Endothelial cell of umbilical vein (primary cell): Measurements from ENCODE around the gene MYH16. TPM values are rescaled to one million over a fixed set of nuclear protein-coding genes. Genes with fewer than 3 reads are reported as not detected.

Experiments
- BruUV-seq: library from RNA; stranded (reverse); fragments of 400-500 nt; replicated peaks from 2 replicates; lab custom pipeline; 2021; lab: Mats Ljungman, UMichigan
- CTCF ChIA-PET: fragments of 300-600, 350-600 bp; sonication (Branson Sonifier 250); formaldehyde crosslinking; loops from one replicate; lab custom pipeline; 2021; ENCODE audit warnings: antibody characterized with exemption, inconsistent platforms; lab: Charles Lee
- POLR2A ChIA-PET: fragments of 300-600, 350-600 bp; sonication (Branson Sonifier 250); formaldehyde crosslinking; loops from one replicate; lab custom pipeline; 2021; ENCODE audit warnings: antibody characterized with exemption, inconsistent platforms; lab: Charles Lee
- DNase-seq: peaks from one replicate; pipeline ENCODE4 v3.0.0-alpha.2; 2011; ENCODE audit warnings: low read depth, low spot score
- FAIRE-seq: peaks from 2 replicates; lab custom pipeline; 2011; peaks lifted over from hg19 to GRCh38; lab: Jason Lieb, UNC
- H2AFZ ChIP-seq: 2 replicates; pipeline ENCODE4 v1.6.0; 2012; ENCODE audit warnings: low read depth, low read length, control low read depth, inconsistent platforms
- H3K27ac ChIP-seq: 2 replicates; pipeline ENCODE4 v1.5.1; 2011; ENCODE audit warnings: low read depth, mild to moderate bottlenecking, control low read depth, low read length, moderate library complexity; ENCODE audit not compliant: insufficient read depth
- H3K27me3 ChIP-seq, 2 experiments: 2 replicates each; pipeline versions ENCODE4 v1.6.0 to v1.6.1; 2011; ENCODE audit warnings: low read length in 2 of 2, mixed read lengths in 1 of 2; ENCODE audit not compliant: control insufficient read depth in 2 of 2, insufficient read depth in 2 of 2
- H3K36me3 ChIP-seq, 2 experiments: 2 replicates in 1 of 2; 3 replicates in 1 of 2; pipeline ENCODE4 v1.5.1; 2011; ENCODE audit warnings: low read length in 2 of 2, mild to moderate bottlenecking in 1 of 2, moderate library complexity in 1 of 2; ENCODE audit not compliant: control insufficient read depth in 2 of 2, insufficient read depth in 2 of 2; ENCODE audit errors: extremely low read depth in 1 of 2
- H3K4me1 ChIP-seq: 3 replicates; pipeline ENCODE4 v1.5.1; 2011; ENCODE audit warnings: mild to moderate bottlenecking, low read length; ENCODE audit not compliant: control insufficient read depth, insufficient read depth; ENCODE audit errors: extremely low read depth
- H3K4me2 ChIP-seq: 2 replicates; pipeline ENCODE4 v1.6.1; 2011; ENCODE audit warnings: low read length, control low read depth, mixed read lengths; ENCODE audit not compliant: insufficient read depth
- H3K4me3 ChIP-seq, 3 experiments: fragments of 200-600 bp in 1 of 3; sonication (generic), shearing (Covaris generic) in 1 of 3; replicated peaks in 1 of 3; 2 replicates each; pipeline ENCODE4 v1.5.1; 2011 to 2016; ENCODE audit warnings: control low read depth in 3 of 3, low read length in 3 of 3, mild to moderate bottlenecking in 2 of 3, inconsistent platforms in 1 of 3, low read depth in 1 of 3, moderate library complexity in 1 of 3; ENCODE audit not compliant: insufficient read depth in 1 of 3
- H3K79me2 ChIP-seq: 2 replicates; pipeline ENCODE4 v1.6.0; 2012; ENCODE audit warnings: low read length, inconsistent platforms; ENCODE audit not compliant: control insufficient read depth, insufficient read depth
- H3K9ac ChIP-seq: replicated peaks from 2 replicates; pipeline ENCODE3; 2011; ENCODE audit warnings: low read length, control low read depth; ENCODE audit not compliant: insufficient read depth; ENCODE audit errors: extremely low read depth
- H3K9me1 ChIP-seq: replicated peaks from 3 replicates; pipeline ENCODE4 v1.6.0; 2011; ENCODE audit warnings: mild to moderate bottlenecking, low read length; ENCODE audit not compliant: control insufficient read depth, insufficient read depth; ENCODE audit errors: extremely low read depth
- H3K9me3 ChIP-seq: replicated peaks from 2 replicates; pipeline ENCODE4 v1.5.1; 2012; ENCODE audit warnings: low read length, inconsistent platforms; ENCODE audit not compliant: control insufficient read depth, insufficient read depth
- H4K20me1 ChIP-seq: replicated peaks from 2 replicates; pipeline ENCODE3; 2011; ENCODE audit warnings: mild to moderate bottlenecking, low read length; ENCODE audit not compliant: control insufficient read depth, insufficient read depth; ENCODE audit errors: extremely low read depth
- CTCF ChIP-seq, 2 donors: IDR thresholded peaks; 1 replicate in 1 of 2; 2 replicates in 1 of 2; pipeline ENCODE4 v1.5.1; 2011; ENCODE audit warnings: low read length in 2 of 2, mild to moderate bottlenecking in 2 of 2, moderate library complexity in 2 of 2, control low read depth in 1 of 2, inconsistent platforms in 1 of 2, low read depth in 1 of 2; ENCODE audit not compliant: insufficient read depth in 1 of 2; ENCODE audit errors: extremely low read depth in 1 of 2
- EZH2 ChIP-seq: IDR thresholded peaks from 2 replicates; pipeline ENCODE4 v1.6.1; 2012; ENCODE audit warnings: borderline replicate concordance, low read depth, mild to moderate bottlenecking, moderate library complexity, low read length, inconsistent platforms; ENCODE audit not compliant: severe bottlenecking
- dilution Hi-C: fragments of 300-500 bp; cut with MboI; formaldehyde crosslinking; loops from one replicate; pipeline ENCODE4 v1.15.0; 2019; ENCODE audit warnings: low sequenced_read_pairs; ENCODE audit not compliant: extremely low pct_ligation_motif_present
- intact Hi-C: fragments of 100-400 bp; cut with micrococcal nuclease; formaldehyde crosslinking; loops from one replicate; pipeline ENCODE4 v1.10.0; 2022
- polyA plus RNA-seq, 4 experiments: library from polyadenylated mRNA; depleted of rRNA in 3 of 4; stranded (reverse) in 3 of 4; unstranded in 1 of 4; fragments of >200 nt; gene quantifications; 2 replicates each; pipeline versions ENCODE4 v1.2.1 to v1.2.3, GENCODE V29; 2011 to 2012; ENCODE audit warnings: missing spikeins in 1 of 4
- total RNA-seq: library from RNA; stranded (reverse); gene quantifications from 2 replicates; pipeline ENCODE4 v1.2.3, GENCODE V29; 2021

Gene MYH16
- total and polyA plus RNA-seq, 2 donors (not counting 3 experiments of a cell fraction or from before 2014, with no cell fraction given) = 0.01 to 0.11 TPM

GRCh38 chr7:99312316-99313203 lies 39.9 kb downstream of the MYH16 start:
- FAIRE-seq (no peak), DNase-seq (peak; percentile 59)
- intact Hi-C loops = loop anchor here (1.0 to 2.0 kb wide), 2 partner anchors 170 to 272 kb away; no protein-coding TSS in a partner anchor
- no peak overlapping the region for H3K9ac ChIP-seq
- no peak overlapping the region for H3K27ac ChIP-seq
- no peaks in the 10 kb centered on the region for H3K27me3 ChIP-seq
- no peaks in the 10 kb centered on the region for H3K79me2 ChIP-seq
- no peak overlapping the region for H3K4me3 ChIP-seq
- H3K4me1 ChIP-seq = no peaks in the 10 kb centered on the region
- ChIA-PET CTCF (interaction anchor here (1.0 to 5.6 kb wide), 3 partner anchors 199 to 276 kb away, joined by 3 to 44 read pairs (median 6); no protein-coding TSS in a partner anchor), POLR2A (no interaction called here)
- dilution Hi-C loops = loop anchor here (10.0 kb wide), 1 partner anchor 248 kb away; no protein-coding TSS in a partner anchor
- H3K9me1 ChIP-seq = no peaks in the 10 kb centered on the region
- H3K36me3 ChIP-seq = no peaks in the 10 kb centered on the region
- TF ChIP-seq CTCF (IDR thresholded peaks at IDR 0.05; ENCODE audit: extremely low read depth in 1 of 2, insufficient read depth in 1 of 2, low read depth in 1 of 2, low read length in 2 of 2) = peak; percentile 82 to 83
- no peak for TF ChIP-seq EZH2
- no peaks in the 10 kb centered on the region for H3K9me3 ChIP-seq
- H2AFZ ChIP-seq = peak overlapping the region; percentile 58
- BruUV-seq = no TSS peak
- peak overlapping the region; percentile 32 for H3K4me2 ChIP-seq
- H4K20me1 ChIP-seq = no peaks in the 10 kb centered on the region
